Glomerular visceral epithelial cell (primary cell): ENCODE results near the gene ZDHHC21.

ENCODE experiments used
- DNase-seq: peaks from one replicate; pipeline ENCODE4 v3.0.0-alpha.2; 2016; ENCODE audit errors: extremely low spot score

The ZDHHC21 gene

GRCh38 chr9:14616188-14616982, 76.8 kb downstream of the ZDHHC21 start:
- DNase-seq = peak; percentile 47

GRCh38 chr9:14608540-14608939, 84.7 kb downstream of the ZDHHC21 start:
- no peak for DNase-seq

DNA sequence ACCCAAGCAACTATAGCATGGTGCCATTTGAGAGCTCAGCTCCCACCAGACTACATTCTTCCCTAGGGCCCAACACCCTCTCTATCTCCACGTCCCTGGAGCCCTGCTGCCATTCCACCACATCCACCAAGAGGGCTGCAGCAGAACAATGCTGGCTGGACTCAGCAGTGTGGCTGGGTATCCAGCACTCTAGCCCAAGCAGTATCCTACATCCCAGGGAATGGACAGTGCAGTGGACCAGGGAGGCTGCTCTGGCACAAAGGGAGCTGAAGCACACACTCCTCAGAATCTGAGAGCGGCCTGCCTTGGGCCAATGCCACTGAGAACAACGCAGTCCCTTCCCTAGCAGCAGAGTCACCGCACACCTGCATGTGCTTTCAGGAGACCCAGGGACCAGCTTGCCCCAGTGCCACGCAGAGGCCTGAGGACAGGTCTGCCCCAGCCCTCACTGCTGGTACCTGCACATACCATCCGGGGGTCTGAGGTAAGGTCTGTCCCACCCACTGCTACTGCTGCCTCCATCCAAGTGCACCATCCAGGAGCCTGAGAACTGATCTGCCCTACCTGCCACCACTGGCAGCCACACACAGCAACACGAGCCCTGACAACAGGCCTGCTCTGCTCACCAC, 95.9 kb downstream of the ZDHHC21 start:
- DNase-seq = no peak

GRCh38 chr9:14593406-14593805, 99.8 kb downstream of the ZDHHC21 start:
- DNase-seq = no peak

- DNase-seq = no peak
Observed at GRCh38 chr9:14591411-14591810, 101.8 kb downstream of the ZDHHC21 start.

DNA sequence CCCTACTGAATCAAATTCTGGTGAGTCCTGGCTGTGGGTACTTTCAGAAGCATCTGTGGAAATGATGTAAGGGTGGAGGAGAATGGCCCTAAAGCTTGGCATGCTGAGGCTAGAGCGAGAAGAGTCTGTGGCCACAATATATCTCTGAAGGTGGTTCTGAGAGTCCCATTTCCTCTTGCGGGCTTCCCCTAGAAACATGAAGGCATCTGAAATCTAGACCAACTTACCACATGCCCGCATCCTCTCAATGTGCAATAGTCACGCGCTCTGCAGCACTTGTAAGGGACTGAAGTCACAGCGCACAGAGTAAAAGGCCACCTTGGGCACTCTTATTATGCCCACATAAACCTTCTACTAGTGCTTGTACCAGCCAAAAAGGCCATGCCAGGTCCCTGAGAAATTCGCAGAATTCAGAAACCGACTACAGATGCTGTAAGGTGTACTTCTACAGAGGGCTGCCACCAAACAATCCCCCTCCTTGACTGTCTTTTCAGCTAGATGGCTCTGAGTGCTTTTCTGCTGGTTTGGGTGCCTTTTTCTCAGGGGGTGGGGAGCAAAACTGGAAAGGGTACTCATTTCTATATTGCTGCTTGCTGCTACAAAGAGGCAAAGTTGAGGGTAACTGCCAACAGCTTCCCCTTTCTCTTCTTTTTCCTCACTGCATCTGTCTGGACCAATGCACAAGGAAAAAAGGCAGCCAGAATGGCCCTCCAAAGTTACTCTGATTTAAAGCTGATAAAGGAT, 107.3 kb downstream of the ZDHHC21 start:
- DNase-seq = no peak

- DNase-seq = no peak
Observed at GRCh38 chr9:14584571-14584970, 108.7 kb downstream of the ZDHHC21 start.

- DNase-seq = no peak
Observed at GRCh38 chr9:14578030-14578429, 115.2 kb downstream of the ZDHHC21 start.

GRCh38 chr9:14574173-14574572, 119.1 kb downstream of the ZDHHC21 start:
- DNase-seq = no peak

GRCh38 chr9:14573319-14573718, 119.9 kb downstream of the ZDHHC21 start:
- DNase-seq = no peak

DNA sequence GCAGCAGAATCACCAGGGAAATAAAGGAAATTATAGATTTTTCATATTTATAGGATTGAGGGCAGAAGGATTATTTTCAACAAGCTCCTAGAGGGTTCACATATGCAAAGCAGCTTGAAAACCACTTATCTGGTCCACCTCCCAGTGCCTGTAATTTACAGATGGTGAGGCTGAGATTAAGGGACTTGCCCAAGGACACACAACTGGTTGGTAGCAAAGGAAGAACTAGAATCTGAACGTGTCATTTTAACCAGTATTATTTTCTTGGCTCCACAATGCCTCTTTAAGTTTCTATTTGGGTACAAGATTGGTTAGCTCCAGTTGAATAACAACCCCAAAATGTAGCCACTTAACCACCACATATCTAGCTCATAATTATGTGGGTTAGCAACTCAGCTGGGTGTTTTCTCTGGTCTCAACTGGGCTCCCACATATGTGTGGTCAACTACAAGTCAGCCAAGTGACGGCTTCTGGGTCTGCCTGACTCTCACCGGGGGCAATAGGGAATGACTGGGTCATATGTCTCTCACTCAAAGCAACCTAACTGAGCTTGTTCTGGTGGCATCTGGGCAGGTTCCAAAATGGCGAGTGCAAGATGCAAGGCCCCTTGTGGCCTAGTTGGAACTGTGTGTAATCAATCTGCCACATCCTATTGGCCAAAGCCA, 127.7 kb downstream of the ZDHHC21 start:
- no peak for DNase-seq

DNA sequence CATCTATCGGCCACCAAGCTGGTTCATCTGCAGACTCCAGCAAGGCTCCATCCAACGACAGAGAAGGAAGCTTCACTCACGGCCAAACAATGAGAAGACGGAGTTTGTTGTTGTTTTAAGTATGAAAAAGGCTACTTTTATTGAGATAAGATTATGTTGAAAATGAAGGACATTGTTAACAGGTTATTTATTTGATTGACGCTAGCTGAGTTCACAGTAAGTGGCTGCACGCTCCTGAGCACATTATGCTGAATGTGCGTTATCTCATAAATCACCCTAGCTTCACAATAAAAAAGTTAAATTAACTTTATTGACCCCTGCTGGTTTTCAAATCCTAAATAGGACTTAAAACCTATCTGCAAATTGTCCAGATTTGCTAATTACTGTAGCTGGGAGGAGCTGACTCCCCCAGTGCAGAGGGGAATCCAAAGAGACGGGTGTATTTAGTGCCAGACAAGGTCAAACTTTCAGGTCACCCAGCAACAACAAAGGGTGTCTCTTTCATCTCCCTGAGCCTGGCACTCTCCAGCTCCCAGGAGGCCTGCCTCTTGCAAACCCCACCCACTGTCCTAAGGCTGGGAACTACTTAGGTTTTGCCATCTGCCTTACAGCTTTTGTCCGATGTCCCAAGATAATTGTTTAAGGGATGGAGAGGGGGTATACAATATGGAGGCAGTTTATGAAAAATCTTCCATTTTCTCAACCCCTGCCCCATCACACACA, 129.2 kb downstream of the ZDHHC21 start:
- no peak for DNase-seq

DNA sequence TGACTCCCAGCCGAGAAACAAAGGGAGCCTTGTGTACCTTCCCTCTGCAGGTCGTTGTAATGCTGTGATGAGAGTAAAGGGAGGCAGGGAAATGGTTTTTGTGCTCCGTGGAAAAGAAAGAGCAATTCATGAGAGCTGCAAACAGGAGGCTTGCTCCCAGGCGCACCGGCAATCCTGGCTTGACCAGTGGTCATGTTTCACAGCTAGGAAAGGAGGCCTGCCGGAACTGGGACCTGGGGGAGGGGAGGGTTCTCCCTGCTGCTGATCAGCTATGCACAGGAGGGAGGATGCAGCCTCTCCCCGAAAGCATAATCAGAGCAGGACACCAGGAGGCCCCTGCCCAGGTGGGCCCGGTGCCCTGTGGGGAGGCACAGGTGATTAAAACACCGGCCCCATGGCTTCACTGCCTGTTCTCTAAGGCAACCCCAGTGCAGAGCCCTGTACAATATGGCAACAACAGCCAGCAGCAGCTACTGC, 131.3 kb downstream of the ZDHHC21 start:
- no peak for DNase-seq
